DMS53 treated with DMSO at 0.1 percent for 48 hours (cell line): Measurements from ENCODE around the gene ARHGEF7.

Experiments
- DNase-seq: peaks from one replicate; lab custom pipeline; 2025; ENCODE audit not compliant: unreplicated experiment; lab: John Stamatoyannopoulos, UW

The ARHGEF7 gene

DNA sequence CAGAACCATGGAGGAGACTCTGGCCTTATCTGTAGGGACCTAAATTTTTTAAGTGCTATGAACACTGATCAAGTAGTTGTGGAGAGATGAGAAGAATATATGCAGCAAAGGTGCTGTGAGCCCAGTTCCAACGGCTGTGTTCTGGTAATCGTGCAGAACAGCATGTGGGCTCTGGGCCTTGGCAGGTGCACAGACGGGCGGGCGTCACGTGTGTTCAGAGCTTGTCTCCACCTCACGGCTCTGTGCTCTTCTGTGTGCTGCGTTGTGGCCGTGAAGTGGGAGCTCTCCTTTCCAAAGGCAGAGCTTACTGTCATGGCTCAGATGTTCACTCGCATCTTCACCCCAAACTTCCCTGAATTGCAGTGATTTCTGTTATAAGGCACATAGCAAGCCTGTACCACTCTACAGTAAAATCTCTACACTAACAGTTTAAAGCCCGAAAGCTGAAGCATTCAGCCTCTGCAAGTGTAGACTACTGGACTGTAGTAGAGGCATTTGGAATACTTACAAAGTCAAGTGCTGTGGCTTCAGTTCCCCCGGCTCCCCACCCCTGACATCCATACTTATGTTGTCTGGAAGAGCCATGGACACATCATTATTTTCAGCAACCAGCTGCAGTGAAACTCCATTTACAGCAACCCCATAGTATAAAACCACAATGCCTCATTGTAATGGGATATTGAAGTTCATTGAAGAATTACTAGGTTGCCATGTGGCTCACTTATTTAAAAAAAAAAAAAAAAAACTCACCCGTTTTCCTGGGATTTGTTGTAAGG lies 177.8 kb downstream of the ARHGEF7 start:
- no peak for DNase-seq

DNA sequence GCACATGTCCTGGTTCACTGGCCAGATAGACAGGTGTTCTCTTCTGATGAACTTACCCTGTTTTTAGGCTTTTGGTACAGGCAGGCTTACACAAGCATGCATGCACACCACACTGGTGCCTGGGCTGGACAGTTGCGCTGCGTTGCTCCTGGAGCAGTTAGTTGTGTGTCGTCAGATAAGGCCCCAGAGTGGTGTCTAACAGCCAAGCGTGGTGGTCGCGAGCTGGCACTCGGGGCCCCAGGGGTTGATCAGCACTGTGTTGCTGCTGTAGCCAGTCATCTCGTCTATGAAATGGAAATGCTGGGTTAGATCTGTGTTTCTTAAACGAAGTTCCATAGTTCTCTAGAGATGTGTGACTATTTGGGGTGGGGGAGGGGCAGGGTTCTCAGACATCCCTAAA lies 180.8 kb downstream of the ARHGEF7 start:
- DNase-seq, result no peak

DNA sequence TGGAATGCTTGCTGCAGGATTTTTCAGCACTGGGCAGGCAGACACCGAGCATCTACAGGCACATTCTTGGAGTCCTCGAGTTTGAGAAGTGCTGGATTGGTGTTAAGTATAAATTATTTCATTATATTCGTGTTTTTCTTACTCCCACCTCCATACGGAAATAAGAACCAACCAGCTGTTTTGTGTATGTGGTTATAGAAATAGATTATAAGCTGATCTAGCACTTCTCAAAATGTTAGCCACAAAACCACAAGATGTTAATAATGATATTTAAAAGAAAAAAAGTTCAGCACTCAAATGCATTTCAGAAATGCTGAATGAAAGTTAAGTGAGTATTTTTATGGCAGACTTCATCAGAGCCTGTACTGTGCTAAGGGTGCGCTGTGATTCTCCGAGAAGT lies 181.3 kb downstream of the ARHGEF7 start:
- DNase-seq, result no peak

DNA sequence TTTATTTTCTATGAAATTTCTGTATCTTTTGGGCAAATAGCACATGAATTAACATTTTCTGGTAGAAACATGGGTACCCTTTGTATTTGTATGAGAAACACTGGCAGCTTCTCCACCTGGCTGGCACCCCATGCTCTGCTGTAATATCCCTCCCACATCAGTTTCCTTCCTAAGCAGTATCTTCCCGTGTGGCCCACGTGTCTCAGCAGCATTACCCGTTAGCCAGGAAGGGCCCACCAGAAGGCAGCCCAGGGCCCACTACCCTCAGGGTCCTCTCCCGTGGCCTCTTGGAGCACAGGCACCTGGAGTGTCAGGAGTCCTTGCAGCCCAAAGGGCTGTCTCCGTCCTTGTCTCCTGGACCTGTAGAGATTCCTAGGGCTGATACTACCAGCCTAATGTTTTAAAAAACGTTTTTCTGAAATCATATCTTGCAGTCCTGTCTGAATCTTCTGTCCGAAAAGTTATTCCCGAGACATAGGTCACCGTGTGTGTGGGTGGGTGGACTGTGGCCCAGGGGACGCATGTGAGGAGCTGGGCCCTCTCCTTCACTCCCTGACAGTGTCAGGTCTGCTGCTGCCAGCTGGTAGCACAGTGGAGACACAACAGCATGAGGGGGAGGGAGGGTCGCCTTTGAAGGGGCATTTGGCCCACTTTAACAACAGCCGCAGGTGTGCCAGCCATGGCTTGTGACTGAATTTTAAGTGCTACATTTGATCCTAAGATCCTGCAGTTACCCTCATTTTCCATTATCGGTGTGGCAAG lies 183.3 kb downstream of the ARHGEF7 start:
- DNase-seq, result no peak

DNA sequence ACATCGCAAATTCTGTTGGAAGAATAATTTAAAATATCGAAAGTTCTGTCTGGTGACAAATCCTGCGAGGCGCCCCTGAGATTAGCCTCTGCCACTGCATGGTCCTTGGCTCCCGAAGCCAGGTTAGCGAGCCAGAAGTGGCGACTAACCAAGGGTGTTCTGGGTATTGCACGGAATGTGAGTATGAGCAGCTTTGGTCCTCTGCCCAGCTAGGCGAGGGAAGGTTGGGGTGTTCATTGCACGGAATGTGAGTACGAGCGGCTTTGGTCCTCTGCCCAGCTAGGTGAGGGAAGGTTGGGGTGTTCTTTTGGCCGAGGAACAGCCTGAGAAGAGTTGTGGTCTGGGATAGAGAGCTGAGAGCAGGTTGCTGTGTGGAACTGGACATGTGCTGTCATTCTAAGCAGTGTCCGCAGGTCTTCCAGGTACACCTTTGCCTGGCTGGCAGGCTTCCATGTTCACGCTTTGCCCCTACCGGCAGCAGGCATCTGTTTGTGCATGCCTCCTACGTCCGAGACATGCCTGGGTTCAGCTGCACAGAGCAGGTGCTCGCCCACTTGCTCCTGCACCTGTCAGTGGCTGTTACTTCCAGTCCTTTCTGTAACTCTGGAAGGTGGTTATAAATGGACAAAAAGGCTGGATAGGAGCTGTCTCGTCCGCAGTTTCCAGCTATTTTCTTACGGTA lies 187.1 kb downstream of the ARHGEF7 start:
- DNase-seq, result no peak

DNA sequence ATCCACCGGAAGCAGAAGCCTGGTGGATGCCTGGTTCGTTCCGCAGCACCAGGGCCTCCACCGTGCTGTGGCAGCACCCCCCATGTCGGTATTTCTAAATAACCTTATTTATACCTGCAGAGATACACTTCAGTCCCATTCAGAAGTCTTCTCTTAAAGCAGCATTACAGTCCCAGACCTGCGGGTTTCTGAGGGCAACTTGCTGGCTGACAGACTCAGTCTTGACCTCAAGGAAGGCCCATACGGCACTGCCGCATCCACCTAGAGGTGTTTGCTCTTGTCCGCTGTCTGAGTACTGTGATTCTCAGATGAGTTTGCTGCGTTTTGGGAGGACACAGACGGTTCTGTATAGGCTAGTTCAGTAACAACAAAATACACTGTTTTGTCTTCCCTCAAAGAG lies 188.4 kb downstream of the ARHGEF7 start:
- no peak for DNase-seq

DNA sequence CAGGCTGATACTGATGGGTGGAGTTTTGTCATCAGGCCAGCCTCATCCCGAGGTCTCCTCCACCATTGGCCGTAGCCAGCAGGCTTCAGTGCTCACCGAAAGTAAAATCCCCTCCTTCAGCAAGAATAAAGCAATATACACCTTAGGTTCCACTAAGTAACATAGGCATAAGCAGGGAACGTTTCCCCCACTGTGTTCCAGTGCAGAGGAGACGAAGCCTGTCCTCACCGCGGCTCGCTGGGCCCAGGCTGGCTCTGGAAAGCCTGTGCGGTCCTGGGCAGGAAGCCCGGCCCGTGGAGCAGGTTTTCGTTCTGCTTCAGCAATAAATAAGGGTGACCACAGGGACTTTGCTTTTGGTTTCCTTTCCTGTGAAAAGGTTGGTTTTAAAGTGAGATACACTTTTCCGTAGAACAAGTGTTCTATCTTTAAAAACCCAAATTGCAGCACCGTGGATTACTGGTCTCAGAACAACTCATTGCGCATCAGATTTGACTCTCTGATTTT lies 189.0 kb downstream of the ARHGEF7 start:
- DNase-seq, result no peak

DNA sequence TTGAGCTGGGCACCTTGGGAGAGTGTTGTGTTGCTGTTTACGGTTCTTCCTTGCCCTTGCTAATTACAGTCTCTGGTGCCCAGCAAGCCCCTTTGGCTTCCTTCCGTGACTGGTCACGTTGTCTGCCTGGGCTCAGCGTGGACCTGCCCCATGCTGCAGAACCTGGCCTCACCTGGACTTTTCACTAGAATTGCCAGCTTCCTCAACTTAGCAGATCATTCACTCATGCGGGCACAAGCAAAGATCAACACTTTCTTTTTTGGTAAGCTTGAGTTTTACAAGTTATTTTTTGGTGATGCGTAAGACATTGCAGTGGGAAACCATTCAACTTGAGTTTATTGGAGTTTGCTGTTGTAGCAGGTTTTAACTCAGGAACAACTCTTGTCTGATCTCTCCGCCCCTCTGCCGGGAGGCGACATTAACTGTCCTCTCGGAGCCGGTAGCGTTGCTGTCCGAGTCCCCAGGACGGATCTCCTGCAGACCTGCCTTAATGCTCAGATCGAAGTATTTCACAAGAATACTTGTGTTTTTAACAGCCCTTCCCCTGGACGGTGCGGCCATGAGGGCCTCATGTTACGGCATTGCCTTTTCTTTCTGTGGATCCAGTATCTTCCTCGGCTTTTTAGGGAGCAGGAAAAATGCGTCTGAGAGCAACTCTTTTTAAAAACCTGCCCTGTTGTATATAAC lies 189.6 kb downstream of the ARHGEF7 start:
- no peak for DNase-seq

DNA sequence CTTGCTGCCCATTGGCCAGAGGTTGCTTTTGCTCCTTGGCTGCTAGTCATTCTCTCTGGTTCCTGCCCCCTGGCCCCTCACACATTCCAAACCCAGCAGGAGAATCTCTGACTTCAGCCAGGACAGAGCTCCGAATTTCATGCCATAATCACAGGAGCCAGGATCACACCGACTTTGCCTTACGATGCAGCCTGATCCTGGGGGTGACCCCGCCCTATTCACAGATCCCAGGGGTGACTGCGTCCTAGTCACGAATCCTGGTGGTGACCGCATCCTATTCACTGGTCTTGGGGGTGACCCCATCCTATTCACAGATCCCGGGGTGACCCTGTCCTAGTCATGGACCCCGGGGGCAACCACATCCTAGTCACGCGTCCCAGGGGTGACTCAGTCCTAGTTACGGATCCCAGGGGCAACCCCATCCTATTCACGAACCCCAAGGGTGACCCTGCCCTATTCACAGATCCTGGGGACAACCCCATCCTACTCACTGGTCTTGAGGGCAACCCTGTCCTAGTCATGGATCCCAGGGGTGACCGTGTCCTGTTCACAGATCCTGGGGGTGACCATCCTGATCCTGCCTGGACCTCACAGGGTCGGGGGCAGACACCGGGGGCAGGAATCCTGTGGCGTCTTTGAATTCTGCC lies 198.0 kb downstream of the ARHGEF7 start:
- DNase-seq, result no peak

DNA sequence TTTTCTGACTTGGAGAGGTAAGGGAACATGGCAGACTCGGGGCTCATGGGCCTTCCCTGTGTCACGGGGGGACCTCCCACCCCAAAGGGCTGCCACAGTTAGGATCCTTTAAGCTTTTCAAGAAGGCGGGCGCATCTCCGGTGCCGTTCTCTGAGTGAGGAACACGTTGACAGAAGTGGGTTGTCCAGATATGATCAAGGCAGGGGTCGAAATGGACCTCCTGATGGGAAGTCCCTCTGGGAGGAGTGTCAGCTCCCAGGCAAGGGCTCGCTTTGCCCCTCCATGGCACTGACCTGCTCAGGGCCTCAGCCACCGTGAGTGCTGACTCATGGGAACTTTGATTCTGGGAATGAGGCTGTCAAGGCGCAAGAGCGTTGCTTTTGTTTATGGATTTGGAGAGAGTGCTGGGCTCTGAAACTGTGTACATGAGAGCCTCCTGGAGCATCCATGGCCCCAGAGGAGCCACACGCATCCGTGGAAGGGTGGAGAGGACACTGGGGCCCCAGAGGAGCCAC lies 198.9 kb downstream of the ARHGEF7 start:
- no peak for DNase-seq

DNA sequence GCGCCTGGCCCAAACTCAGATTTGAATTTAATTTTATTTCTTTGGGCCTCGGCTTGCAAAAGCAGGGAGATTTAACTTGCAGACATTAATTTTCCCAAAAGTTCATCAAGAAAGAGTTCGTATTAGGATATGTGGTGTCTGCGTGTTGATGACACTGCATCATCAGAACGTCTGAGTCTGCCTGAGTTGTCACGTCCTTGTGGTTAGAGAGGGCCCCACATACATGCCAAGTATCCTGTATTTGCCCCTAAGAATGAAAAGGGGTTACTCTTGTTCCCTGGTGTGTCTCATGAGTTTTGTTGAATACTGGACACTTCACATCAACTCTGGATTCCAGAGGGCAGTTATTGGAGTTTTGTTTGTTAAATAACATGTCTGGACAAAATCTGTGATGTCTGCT lies 199.7 kb downstream of the ARHGEF7 start:
- no peak for DNase-seq

DNA sequence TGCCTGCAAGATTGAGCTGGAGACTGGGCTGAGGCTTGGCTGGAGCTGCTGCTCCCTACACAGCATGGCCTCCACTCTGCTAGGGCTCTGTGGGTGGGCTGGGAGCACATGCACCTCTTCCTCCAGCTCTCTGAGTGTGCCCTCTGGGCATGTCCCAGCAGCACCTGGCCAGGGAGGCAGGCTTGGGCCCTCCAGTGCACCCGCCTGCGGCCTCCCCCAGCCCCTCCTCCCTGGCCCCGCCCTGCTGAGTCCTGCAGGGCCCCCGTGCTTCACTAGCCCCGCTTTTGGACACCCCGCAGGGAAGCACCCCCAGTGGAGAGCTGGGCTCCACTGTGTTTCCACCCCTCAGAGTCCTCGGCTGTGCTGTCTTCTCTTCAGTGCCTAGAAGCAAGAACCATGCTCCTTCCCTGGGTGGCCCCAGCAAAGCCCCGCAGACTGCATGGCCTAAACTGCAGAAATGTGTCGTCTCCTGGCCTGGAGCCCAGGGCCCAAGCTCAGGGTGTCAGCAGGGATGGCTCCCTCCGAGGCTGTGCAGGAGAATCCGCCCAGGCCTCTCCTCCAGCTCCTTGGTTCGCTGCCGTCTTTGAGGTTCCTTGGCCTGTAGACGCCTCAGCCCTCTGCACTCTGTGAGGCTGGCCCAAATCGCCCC lies 200.4 kb downstream of the ARHGEF7 start:
- DNase-seq, result no peak

DNA sequence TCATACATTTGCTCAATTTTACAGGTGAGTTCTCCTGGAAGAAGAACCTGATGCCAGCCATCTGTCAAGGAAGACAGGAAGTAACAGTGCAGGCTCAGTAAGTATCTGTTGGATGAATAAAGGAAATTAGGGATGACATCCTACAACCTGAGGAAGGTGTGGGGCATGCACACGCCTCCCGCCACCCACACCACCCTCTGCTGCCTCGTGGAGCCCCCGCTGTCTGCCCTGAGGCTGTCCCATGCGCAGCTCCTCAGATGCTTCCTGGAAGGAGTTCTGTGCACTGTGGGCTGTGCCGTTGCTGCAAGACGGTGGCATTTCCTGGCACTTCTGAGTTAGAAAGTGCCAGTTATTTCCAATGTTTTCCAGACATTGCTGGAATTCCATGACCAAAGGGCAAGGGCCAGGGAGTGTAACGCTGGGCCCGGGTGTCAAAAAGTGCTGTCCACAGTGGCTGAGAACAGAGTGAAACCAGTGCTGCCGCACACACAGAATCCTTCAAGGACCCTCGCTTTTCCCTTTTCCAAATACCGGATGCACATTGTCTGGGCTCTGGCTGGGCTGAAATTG lies 201.1 kb downstream of the ARHGEF7 start:
- DNase-seq, result no peak

DNA sequence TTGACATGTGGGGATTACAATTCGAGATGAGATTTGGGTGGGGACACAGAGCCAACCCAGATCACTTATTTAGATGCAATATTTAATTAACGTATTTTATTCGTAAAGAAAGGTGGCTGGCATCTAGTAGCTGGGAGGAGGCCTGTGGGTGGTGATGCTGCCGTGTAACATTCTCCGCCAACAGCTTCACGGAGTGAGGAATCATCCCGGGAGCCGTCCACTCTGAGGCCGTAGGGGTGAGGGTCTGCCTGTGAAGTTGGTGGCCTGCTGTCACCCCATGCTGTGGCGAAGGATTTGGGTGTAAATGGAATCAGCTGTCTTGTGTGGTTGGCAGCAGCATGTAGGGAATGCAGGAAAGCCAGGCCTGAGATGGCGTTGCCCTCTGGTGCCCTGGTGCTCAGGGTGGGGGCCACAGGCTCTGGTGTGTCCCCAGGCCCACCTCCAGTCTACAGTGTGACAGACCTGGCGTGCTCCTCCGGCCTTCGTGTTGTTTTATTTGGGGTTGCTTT lies 202.0 kb downstream of the ARHGEF7 start:
- DNase-seq, result no peak

DNA sequence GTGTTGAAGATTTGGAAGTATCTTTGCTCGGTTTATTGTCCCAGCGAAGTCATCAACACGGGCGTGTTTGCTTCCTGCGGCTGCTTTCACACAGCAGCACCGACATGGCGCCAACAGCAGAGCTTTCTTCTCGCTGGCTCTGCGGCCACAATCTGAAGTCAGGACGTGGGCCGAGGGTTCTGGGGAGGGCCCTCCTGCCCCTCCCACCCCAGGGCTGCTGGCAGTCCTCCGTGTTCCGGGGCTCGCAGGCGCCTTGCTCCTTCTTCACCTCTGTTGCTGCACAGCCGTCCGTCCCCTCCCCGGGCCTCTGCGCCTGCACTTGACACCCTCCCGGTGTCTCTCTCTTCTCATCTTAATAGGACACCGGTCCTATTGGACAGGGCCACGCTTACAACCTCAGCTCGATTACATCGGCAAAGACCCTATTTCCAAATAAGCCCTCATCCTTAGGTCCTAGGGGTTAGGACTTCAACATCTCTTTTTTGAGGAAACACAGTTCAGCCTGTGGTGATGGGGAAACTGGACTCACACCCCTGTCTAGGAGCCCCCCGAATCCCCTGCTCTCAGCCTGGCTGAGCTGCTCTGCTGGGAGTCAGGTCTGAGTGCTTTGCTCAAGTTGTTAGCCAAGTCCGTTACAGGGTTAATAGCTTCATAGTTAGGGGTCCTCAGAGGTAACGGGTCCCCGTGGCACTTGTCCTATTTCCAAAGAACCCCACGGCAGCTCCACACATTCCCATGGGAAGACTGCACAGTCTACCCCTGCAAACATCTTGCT lies 202.6 kb downstream of the ARHGEF7 start:
- no peak for DNase-seq

DNA sequence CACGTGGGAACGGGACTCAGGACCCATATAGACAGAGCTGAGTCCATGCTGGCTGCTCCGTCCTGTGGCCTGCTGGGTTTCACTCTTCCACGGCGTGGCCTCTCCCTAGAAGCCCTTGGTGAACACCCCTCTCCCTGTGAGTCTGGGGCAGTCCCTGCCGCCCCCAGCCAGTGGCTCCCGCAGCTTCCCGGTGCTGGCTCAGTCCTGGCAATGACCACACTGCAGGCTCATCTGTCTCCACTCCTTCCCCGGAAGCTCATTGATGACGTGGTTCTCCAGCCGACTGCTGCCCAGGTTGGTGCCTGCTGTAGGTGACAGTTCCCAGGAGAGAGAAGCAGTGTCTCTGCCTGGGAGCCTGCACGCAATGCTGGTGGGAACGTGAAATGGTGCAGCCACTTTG lies 203.3 kb downstream of the ARHGEF7 start:
- DNase-seq, result no peak

DNA sequence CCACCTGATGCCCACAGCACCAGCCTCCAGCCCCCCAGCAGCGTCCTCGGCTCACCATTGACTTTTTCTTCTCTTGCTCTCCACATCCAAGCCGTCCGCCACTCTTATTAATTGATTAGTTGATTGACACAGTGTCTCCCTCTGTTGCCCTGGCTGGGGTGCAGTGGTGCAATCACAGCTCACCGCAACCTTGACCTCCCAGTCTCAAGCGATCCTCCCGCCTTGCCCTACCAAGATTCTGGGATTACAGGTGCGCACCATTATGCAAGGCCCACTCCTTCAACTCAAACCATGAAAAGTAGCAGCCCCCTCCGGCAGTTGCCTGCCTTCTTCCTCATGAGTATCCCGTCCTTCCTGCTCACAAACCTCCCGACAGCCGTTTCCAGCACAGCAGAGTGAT lies 204.4 kb downstream of the ARHGEF7 start:
- DNase-seq, result no peak

DNA sequence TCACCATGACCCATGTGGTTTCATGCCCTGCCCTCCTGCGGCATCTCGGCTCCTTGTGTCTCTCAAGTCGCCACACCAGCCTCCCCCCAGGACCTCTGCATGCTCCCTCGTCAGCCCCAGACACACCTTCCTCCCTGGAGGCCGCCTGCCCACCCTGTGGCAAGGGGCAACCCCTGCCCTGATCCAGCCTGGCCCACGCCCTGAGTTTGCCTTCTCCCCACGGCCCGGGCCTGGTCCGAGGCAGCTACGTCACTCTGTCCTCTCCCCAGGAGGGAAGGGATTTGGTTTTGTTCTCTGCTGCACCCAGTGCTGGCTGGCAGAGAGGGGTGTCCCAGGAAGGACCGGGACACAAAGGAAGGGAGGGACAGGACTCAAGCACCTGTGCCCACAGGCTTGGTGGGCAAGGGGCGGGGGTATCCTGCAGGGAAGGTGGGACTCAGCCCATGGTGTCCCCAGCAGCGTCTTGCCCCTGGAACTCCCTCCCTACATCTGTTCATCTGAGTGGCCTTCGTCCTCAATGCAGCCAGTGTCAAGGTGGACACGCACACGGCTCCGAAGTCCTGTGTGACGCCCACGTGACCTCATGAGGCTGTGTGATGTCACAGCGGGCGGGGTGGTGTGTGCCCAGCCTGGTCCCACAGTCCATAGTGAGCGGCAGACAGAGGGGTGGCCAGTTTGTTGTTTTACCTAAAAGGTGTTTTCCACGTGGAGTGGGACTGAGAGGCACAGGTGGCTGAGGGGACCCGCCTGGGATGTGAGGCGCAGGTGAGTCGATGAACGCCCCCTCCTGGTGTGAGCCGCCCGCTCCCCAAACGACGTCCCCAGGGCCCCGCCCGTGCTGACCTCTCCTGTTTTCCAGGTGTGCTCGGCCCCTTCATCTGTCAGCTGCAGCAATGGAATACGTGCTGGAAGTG lies 205.1 kb downstream of the ARHGEF7 start, which contains the start of gene TEX29:
Gene TEX29 (plus strand): TSS at position 645 of the 914 bp plus-strand sequence. CDS start 249 bp downstream, at position 894.
- no peak for DNase-seq
